GM19468 (cell line): ENCODE measurements around the gene VPS45.

Source experiments
- ATAC-seq: cut with Tn5 transposase; IDR thresholded peaks from one replicate; pipeline ENCODE4 v1.9.1; 2021; ENCODE audit warnings: mild to moderate bottlenecking, moderate library complexity, moderate number of reproducible peaks; ENCODE audit not compliant: unreplicated experiment; ENCODE audit errors: extremely low read depth

Gene VPS45

DNA sequence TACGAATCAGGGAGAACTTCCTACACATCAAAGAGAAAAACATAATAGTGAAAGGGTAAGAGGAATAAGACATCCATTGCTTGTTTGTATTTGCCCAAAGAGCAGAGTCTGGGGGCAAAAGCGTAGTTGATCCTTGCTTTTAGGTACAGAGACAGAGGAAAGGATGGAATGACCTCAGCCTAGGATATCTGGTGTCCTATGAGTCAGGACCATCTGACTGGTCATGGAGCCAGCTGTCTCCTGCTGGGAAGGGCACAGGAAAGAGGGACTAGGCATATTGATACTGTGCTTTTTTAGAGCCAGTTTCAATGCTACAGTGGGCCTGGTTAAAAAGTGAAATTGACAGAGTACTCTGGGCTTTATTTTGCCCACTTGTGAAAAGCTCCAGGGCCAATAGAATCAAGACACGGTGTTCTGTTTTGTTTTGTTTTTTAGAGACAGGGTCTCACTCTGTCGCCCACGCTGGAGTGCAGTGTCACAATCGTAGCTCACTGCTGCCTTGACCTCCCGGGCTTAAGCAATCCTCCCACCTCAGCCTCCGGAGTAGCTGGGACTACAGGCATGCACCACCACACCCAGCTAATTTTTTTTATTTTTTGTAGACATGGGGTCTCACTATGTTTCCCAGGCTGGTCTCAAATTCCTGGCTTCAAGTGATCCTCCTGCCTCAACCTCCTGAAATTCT lies 85.3 kb downstream of the VPS45 start:
- ATAC-seq, result no peak

DNA sequence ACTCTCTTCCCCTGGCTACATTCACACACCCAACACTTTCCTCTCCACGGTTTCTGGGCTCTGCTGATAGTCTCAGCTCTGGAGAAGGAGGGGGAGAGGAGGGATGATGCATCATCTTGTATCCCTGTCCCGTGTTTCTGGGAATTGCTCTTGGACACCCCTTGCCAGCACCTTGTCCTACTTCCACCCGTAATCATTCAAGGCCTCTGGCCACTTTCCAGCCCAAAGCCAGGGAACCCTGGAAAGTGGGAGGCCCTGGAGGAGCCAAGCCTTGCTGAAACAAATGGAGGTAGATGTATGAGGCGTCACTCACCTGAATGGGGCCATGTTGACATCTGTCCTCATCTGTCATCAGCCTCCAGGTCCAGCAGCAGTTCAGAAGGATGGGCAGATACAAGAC lies 86.6 kb downstream of the VPS45 start:
- no peak for ATAC-seq

DNA sequence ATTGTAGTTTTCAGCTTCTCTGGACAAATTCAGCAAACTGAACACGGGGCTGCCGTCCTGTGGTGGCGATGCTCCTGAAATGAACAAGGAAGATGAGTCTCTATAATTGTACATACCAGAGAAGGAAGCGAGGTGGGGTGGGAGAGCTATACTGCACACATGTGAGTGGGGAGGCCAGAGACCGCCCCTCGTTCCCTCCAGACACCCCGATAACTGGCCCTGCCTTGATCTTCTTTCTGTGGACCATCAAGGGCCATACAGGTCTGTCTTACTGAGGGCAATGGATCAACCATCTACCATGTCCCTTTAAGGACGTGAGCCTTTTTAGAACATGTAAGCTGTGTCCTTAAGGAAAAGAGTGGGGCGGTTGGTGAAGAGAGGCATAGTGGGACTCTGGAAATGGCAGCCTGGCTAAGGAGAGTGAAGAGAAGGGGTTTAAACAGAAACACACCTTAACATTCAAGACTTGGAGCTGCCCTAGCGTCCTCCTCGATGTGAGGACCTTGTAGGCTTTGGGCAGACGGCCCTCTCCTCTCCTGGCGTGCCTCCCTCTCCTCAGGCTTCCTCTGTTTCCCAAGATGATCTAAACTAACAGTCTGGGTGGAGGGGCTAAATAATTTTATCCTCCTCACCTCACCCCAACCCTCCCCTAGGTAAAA lies 88.0 kb downstream of the VPS45 start:
- no peak for ATAC-seq

DNA sequence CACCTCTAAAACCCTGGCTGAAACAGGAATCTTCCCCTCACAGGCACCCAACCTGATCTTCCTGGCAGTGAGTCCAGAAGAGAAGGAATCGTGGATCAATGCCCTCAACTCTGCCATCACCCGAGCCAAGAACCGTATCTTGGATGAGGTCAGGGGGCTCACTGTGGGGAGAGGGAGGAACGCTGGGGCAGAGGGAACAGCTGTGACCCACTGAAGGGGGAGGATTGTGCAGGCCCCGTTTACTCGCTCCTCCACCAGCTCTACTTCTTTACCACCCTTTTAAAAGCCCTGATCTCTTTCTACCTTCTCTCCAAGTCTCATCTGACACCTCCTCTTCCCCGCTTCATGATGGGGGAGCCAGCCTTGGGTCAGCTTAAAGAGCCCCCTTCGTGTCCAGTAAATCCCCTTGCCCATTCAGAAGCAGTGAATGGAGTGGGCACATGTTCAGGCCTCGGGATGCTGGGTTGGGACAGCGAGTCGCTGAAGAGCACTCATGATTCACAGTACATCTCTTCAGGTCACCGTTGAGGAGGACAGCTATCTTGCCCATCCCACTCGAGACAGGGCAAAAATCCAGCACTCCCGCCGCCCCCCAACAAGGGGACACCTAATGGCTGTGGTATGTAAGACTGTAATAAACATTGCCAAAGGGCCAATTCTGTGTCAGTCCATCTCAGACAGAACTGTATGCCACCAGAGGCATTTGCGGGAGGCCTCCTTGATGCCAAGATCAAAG lies 89.5 kb downstream of the VPS45 start:
- ATAC-seq, result no peak

DNA sequence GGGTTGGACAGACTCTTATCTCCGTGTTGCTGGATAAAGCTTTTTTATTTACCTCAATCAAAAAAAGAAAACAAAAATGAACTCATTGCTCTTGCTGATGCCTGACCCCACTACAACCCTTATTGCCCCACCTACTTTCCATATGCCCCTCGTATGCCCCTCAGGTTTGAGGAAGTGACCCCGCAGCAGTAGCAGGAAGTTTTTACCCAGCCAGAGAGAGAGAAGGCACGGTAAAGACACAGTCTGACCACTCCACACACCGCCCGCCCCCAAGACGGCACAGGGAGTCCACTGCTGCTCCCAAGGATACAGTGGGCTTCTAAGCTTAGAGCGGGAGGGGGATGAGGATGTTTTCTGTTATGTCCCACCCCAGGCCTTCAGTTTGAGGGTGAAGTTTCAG lies 92.0 kb downstream of the VPS45 start:
- no peak for ATAC-seq

DNA sequence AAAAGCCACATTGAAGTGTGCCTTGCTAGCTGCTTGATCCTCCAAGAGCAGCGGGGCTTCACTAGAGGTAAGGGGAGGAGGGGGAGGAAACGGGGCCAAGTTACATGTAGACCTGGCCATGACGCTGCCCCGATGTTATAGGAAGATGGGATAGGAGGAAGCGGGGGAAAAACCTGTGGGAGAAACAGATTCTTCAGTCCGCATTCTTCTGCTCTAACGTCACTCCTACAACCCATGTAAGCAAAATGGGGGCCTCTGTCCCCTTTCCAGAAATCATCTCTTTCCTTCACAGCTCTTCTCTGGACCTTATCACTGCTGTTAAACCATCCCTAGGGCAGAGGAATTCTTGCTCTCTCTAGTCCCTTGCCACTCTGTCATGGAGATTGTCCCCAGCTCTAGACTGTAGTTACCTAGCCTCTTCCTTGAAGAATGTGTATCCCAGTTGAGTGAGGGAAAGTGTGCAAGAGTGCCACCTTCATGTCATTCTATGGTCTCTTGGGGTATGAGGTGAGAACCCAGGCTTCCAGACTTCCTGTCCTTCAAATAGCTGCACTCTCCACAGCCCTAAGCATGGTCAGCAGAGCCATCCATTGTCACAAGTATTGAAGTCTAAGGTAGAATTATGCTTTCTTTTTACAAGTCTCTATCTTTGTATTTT lies 93.5 kb downstream of the VPS45 start:
- ATAC-seq, result no peak

DNA sequence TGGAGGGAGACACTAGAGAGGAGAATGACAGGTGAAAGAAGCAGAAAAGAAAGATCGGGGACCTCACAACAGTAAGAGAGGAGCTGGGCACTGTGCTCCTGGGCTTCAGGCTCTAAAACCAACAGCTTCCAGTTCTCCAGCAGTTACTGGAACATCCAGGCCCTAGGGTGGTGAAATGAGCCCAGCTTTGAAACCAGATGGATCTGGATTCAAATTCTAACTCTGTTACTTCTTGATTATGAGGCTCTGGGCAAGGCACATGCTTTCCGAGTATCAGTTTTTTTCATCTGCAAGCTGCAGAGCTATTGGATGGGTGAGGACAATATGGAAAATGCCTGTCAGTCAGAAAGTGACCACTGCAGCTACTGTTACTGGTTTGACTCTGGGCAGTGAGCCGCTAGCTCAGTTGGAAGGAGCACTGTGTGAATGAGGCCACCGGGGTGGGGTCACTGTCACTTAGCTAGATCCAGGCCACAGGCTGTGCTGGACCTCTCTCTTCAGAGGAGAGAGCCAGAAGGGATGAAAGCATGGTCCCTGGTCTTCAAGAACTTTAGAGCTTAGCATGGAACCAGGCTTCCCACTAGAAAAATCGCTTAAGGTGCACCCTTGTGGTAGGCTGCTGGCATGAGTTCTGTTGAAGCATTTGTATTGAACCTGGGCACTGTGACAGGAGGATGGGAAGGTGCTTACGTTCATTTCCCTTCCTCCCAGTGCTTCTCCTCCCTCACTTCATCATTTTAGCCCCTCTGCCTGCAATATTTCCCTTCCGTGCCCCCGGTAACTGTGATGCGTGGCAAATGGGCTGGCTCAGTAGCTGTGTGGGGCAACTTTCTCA lies 94.4 kb downstream of the VPS45 start:
- ATAC-seq, result no peak

DNA sequence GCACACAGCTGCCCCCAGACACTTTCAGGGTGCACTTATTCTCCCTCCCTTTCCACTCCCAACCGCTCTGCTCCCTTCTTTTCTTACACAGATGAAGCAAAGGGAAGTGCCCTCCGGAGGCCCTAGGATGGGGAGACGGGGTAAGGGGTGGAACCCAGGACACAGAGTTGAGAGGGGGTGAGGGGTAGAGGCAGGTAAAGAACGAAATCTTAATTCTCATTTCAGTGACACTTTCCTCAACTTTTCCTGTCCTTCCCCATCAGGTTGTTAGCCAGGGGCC lies 94.9 kb downstream of the VPS45 start:
- ATAC-seq, result no peak

DNA sequence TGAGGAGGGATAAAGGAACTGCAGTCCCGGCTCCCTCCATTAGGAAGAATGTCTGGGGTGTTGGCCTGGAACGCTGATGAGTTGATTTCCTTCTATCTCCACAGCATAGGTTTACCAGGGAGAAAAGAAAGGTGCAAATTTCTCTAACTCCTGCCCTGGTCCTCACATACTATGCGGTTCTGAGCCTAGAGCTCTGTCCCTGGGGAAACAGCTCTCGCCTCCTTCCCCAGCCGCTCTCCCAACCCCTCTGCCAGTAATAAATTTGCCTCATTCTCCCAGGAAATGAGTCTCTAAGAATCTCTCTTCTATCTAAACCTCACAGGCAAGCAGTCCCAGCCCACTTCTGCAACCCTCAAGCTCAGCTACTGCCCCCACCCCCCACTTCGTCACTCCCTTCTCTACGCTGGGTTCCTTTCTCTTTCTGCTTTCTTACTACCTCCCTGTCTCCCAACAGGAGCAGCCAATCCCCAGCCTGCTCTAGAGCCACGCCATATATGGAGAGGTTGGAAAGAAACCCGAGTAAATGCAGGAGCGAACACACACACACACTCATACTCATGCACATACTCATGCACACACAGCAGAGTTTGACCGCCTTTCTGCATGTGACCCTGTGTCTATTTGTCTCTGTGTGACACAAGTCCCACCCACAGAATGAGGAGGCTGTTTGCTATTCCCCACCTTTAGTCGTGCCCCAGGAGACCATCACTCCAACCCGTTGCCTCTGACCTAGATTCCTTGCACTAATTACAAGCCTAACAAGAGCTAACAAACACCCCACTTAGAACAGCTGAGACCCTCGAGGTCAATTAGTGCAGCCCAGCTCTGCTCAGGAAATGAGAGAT lies 95.5 kb downstream of the VPS45 start:
- peak; percentile 25 for ATAC-seq

DNA sequence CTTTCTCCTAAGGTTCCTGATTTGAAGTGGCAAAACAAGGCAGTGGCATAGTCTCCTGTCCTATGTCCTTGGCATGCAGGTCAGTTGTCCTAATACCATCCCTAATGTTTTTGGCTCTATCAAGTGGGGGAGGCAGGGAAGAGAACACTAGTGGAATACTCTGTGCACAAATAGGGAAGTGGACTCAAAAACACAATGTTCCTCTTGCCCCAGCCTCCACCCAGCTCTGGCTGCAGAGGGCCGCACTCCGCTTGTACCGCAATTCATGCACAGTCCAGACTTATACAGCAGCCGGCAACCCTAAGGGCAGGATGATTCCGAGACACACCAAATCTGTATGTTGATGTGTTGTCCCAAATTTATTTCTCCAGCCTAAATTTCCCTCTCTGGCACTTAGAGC lies 96.6 kb downstream of the VPS45 start:
- no peak for ATAC-seq

DNA sequence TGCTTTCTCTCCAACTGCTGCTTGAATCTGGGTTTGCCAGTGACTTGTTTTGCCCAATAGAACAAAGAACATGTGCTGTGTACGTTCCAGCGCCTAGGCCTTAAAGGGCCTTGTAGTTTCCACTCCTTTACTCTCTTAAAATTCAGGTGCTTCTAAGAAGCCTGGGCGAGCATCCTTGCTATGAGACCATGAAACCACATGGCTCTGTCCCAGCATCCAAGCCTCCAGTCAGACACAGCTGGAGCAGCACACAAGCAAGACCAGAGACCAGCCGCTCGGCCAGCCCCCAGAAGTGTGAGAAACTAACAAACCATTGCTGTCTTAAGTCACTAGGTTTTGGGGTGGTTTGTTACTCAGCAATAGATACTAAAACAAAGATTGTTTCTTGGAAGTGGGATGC lies 97.2 kb downstream of the VPS45 start:
- no peak for ATAC-seq

DNA sequence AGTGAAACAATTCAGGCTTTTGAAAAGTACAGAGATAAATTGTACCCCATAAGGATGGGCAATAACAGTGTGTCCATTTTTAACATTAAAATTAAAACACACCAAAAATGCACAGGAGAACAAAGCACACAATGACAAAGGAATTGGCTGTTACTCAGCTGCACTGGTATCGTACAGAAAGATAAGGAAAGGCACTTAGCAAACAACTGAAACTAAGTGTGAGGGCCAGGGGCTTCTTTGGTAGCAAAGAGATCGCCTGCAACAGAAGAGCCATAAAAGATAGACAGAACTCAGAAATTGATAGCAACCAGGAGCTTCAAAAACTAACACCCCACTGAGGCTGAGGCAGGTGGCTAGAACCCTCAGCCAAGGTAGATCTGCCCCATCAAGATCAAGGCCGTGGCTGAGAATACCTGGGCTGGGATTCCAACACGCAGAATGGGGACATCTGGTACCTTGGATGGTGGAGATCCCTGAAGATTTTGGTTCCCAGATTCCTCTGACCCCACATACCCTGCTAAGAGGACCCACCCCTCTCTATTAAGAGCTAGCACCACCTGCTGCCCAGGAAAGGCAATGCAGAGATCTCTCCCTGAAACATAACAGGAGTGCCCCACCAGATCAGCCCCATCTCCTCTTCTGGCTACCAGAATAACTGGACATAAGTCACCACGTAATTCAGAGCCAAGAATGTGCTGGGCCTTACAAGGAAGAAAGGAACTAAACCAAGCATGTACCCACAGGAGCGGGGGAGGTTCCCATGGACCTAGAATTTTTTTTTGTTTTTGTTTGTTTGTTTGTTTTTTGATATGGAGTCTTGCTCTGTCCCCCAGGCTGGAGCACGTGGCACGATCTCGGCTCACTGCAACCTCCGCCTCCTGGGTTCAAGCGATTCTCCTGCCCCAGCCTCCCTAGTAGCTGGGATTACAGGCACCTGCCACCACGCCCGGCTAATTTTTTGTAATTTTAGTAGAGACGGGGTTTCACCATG lies 98.3 kb downstream of the VPS45 start:
- ATAC-seq, result no peak

DNA sequence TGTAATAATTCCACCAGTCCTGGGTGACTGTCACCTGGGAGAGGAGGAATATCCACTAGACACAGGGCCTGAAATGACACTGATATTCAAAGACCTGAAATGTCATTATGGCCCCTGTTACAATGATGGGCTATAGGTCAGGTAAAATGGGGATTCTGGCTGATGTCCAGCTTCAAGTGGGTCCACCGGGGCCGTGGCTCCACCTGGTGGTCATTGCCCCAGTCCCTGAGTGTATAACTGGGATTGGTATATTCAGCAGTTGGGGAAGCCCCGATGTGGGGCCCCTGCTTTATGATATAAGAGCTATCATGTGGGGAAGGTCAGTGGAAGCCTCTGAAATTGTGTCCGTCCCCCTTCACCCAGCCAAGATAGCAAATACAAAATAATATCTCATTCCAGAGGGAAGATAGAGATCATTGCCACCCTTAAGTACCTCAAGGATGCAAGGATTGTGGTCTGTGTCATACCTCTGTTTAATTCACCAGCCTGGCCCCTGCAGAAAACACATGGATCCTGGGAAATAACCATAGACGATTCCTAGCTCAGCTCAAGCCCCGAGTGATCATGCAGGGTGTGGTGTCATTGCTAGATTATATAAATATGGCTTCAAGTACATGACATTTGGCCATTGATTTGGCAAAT lies 101.5 kb downstream of the VPS45 start:
- ATAC-seq, result no peak

DNA sequence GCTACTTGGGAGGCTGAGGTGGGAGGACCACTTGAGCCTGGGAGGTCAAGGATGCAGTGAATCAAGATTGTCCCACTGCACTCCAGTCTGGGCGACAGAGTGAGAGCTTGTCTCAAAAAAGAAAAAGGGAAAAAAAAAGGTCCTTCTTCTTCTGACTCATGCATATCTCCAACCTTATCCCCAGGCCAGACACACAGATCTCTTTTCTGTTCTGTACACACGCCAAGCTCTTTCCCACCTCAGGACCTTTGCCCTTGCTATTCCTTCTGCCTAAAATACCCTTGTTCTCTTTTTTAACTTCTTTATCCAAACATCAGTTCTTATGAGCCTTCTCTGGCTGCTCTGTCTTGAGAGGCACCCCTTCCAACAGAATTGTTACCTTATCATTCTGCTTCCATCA lies 104.2 kb downstream of the VPS45 start:
- no peak for ATAC-seq

DNA sequence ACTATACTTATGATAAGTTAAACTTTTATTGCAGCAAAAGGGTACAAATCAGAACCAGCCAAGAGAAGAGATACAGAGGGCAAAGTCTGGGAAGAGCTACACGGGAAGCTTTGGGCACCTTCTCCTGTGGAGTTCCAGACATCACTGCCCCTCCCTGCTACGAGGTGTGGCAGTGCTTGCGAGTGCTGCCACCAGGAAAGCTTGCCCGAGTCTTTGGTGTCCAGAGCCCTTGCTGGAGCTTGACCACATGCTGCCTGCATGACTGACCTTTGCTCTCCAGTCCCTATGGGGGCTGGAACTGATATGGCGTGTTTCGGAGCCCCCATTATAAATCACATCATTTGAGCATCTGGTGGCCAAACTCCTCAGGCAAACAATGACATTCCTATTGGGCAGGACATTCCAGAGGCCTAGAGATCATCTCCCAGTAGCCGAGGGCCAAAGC lies 105.6 kb downstream of the VPS45 start:
- no peak for ATAC-seq

DNA sequence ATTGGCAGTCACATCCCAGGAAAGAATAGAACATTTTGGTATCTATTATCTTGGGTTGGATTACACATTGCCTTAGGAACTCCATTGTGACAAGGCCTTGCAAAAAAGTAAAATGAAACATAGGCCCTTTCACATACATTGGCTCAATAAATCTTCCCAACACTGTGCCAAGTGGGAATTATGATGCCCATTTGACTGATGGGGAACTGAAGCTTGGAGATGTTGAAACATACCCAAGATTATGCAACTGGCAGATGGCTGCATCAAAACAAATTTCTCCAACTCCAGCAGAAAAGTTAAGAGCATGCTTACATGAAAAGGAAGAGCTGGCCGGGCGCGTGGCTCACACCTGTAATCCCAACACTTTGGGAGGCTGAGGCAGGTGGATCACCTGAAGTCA lies 109.0 kb downstream of the VPS45 start:
- no peak for ATAC-seq

DNA sequence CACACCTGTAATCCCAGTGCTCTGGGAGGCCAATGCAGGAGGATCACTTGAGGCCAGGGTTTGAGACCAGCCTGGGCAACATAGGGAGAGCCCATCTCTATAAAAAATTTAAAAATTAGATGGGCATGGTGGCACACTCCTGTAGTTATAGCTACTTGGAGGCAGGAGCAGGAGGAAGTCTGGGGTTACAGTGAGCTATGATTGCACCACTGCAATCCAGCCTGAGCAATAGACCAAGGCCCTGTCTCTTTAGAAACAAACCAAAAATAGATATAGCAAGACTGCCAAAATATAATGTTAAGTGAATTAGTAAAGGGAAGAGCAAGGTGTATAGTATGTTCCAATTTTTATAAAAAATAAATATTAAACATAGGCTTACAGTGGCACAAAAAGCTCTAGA lies 111.0 kb downstream of the VPS45 start:
- ATAC-seq, result no peak

DNA sequence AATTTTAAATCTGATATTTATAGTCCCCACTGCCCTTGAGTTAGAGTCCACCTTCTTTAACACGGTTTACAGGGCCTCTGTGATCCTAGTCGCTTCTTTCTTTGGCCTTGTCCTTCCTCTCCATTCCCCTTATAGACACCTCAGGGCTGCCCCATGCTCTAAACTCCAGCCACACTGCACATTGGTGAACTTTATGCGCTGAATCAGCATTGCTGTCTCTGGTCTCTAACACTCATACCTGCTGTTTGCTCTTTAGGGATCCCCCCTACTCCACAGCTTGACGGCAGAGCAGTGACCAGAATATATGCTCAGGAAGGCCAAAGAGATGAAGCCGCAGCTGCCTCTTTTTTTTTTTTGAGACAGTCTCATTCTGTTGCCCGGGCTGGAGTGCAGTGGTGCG lies 112.3 kb downstream of the VPS45 start:
- no peak for ATAC-seq
